BE2C (cell line): ENCODE measurements around the gene PPP4R1.

Experiments used
- DNase-seq: peaks from one replicate; pipeline ENCODE4 v3.0.0-alpha.2; 2020
- H3K27me3 ChIP-seq: fragments of 250-450 bp; sonication (Bioruptor Pico); 2 replicates; pipeline ENCODE4 v1.5.1; 2020; ENCODE audit warnings: mild to moderate bottlenecking
- H3K36me3 ChIP-seq: fragments of 250-450 bp; sonication (Bioruptor Pico); 2 replicates; pipeline ENCODE4 v1.5.1; 2020; ENCODE audit warnings: mild to moderate bottlenecking
- H3K4me1 ChIP-seq: fragments of 250-450 bp; sonication (Bioruptor Pico); 2 replicates; pipeline ENCODE4 v1.5.1; 2020
- H3K4me3 ChIP-seq: 2 replicates; pipeline ENCODE4 v1.5.1; 2011; ENCODE audit warnings: low read depth, low read length
- H3K9me3 ChIP-seq: fragments of 250-450 bp; sonication (Bioruptor Pico); 2 replicates; pipeline ENCODE4 v1.5.1; 2020
- TF ChIP-seq, protein P1 (sequence below): IDR thresholded peaks from 2 replicates; pipeline ENCODE4 v1.5.1; 2012; ENCODE audit warnings: mild to moderate bottlenecking, low read depth, low read length

The PPP4R1 gene

DNA sequence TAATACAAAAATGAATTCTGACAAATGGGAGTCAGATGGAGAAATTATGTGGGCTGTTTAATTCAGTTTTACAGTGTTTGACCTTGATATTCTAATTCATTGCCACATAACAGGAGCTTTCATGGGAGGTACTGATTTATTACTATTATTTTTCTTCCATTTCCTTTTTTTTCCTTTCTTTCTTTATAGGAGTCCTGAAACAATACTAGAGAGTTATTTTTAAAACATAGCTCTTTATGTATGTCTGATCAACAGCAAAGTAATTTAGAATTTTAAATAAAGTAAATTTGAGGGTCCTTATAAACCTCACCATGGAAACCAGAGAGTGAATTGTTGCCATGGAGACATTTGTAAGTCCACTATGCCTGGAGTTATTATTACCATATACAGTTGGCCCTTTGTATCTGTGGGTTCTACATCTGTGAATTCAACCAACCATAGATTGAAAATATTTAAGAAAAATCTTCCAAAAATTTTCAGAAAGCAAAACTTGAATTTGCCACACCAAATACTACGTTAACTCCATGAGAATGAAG is 40.9 kb upstream of the PPP4R1 start:
- no peaks in the 10 kb centered on the region for H3K27me3 ChIP-seq
- no peak overlapping the region for H3K4me3 ChIP-seq
- TF ChIP-seq, protein P1, sequence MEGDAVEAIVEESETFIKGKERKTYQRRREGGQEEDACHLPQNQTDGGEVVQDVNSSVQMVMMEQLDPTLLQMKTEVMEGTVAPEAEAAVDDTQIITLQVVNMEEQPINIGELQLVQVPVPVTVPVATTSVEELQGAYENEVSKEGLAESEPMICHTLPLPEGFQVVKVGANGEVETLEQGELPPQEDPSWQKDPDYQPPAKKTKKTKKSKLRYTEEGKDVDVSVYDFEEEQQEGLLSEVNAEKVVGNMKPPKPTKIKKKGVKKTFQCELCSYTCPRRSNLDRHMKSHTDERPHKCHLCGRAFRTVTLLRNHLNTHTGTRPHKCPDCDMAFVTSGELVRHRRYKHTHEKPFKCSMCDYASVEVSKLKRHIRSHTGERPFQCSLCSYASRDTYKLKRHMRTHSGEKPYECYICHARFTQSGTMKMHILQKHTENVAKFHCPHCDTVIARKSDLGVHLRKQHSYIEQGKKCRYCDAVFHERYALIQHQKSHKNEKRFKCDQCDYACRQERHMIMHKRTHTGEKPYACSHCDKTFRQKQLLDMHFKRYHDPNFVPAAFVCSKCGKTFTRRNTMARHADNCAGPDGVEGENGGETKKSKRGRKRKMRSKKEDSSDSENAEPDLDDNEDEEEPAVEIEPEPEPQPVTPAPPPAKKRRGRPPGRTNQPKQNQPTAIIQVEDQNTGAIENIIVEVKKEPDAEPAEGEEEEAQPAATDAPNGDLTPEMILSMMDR: no peak
- no peaks in the 10 kb centered on the region for H3K36me3 ChIP-seq
- no peak for DNase-seq
- H3K9me3 ChIP-seq: no peaks in the 10 kb centered on the region
- H3K4me1 ChIP-seq: no peaks in the 10 kb centered on the region

- Histone ChIP-seq H3K9me3 (no peaks in the 10 kb centered on the region), H3K27me3 (no peaks in the 10 kb centered on the region), H3K36me3 (no peaks in the 10 kb centered on the region), H3K4me1 (no peaks in the 10 kb centered on the region), H3K4me3 (no peak overlapping the region)
- TF ChIP-seq, protein P1: no peak
- DNase-seq: peak; percentile 17
Measured at GRCh38 chr18:9653390-9653789, 39.0 kb upstream of the PPP4R1 start.

DNA sequence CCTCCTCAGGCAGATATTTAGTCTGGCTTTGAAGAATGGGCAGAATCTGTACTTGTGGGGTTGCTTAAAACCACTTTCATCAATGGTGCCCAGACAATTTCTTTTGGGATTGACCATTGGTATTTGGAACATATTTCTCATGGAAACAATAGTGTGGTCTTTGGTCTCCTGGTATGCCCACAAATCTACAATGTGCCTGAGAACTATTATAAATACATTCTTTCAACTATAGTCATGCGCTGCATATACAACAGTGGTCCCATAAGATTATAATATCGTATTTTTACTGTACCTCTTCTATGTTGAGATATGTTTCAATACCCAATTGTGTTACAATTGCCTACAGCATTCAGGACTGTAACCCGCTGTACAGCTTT is 34.8 kb upstream of the PPP4R1 start:
- H3K36me3 ChIP-seq: no peaks in the 10 kb centered on the region
- no peak for DNase-seq
- H3K4me1 ChIP-seq: no peaks in the 10 kb centered on the region
- H3K27me3 ChIP-seq: no peaks in the 10 kb centered on the region
- no peak overlapping the region for H3K4me3 ChIP-seq
- TF ChIP-seq, protein P1: no peak
- no peaks in the 10 kb centered on the region for H3K9me3 ChIP-seq

GRCh38 chr18:9648431-9649163 is 34.2 kb upstream of the PPP4R1 start:
- Histone ChIP-seq H3K27me3 (no peaks in the 10 kb centered on the region), H3K36me3 (no peaks in the 10 kb centered on the region), H3K9me3 (no peaks in the 10 kb centered on the region), H3K4me1 (no peaks in the 10 kb centered on the region), H3K4me3 (no peak overlapping the region)
- DNase-seq: no peak
- TF ChIP-seq, protein P1: no peak

DNA sequence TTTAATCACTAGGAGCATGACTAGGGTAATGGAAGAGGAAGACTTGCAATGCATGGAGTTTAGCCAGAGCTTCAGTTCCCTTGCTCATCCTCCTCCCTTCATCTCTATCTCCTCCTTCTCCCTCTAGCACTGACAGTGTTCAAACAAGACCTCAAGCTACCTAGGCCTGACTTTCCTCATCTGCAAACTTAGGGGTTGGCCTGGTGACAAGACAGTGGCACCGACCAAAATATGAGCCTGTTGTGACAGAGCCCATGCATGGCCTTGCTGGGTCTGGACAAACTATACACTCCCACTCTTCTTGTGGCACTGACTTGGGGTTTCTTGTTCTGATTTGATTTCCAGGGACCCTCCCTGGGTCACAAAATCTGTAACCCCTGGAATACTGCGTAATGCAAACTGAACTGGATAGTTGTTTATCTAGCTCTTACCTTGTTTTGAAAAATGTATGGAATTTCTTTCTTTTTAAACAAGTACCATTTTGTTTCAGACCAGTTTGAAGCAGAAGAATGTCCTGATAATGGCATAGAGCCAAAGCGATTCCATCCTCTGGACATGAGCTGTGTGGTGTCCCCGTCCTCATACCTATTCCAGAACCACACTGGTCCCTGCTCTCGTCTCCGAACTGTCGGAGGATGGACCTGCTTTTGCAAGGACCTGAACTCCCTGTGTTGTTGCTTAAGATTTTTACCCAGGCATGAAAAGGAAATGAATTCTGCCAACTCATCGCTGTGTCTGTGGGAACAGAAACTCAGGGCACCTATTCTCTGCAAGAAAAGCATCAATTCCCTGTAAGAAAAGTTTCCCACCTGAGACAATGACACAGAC is 33.4 kb upstream of the PPP4R1 start:
- Histone ChIP-seq H3K4me3 (no peak overlapping the region), H3K4me1 (no peaks in the 10 kb centered on the region), H3K27me3 (no peaks in the 10 kb centered on the region), H3K9me3 (no peaks in the 10 kb centered on the region), H3K36me3 (no peaks in the 10 kb centered on the region)
- TF ChIP-seq, protein P1: no peak
- DNase-seq: no peak

DNA sequence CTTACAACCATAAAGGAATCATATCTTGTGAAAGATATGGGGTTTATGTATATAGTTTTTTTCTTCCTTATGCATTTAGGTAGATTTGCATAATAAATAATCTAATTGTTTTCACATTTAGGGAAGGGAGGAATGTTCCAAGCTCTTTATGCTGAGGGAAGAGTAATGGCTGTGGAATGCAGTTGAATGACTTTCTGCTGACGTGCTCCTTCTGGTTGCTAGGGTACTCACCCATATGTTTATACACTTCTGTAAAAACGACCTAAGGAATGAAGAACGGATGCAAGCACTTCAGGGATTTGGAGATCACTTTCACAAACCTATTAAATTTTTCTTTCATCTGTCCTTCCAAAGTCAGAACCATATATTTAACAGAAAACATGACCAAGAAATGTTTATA is 29.2 kb upstream of the PPP4R1 start:
- Histone ChIP-seq H3K36me3 (no peaks in the 10 kb centered on the region), H3K27me3 (no peaks in the 10 kb centered on the region), H3K4me3 (no peak overlapping the region), H3K9me3 (no peaks in the 10 kb centered on the region), H3K4me1 (no peaks in the 10 kb centered on the region)
- DNase-seq: no peak
- TF ChIP-seq, protein P1: no peak
